Choroid plexus epithelial cell (primary cell): ENCODE measurements around the gene TRIM42.
A peak's percentile ranks its signal among the peaks of the same experiment; 100 is the strongest.

Source experiments
- DNase-seq: peaks from one replicate; pipeline ENCODE4 v3.0.0-alpha.2; 2010; ENCODE audit warnings: low read depth
- H3K4me3 ChIP-seq: 2 replicates; pipeline ENCODE4 v1.5.1; 2011; ENCODE audit warnings: low read depth, mild to moderate bottlenecking, control low read depth, low read length, moderate library complexity
- CTCF ChIP-seq: conservative IDR thresholded peaks from 2 replicates; pipeline ENCODE4 v1.5.1; 2011; ENCODE audit warnings: low read depth, mild to moderate bottlenecking, control low read depth, inconsistent platforms, low read length, moderate library complexity

TRIM42 gene

DNA sequence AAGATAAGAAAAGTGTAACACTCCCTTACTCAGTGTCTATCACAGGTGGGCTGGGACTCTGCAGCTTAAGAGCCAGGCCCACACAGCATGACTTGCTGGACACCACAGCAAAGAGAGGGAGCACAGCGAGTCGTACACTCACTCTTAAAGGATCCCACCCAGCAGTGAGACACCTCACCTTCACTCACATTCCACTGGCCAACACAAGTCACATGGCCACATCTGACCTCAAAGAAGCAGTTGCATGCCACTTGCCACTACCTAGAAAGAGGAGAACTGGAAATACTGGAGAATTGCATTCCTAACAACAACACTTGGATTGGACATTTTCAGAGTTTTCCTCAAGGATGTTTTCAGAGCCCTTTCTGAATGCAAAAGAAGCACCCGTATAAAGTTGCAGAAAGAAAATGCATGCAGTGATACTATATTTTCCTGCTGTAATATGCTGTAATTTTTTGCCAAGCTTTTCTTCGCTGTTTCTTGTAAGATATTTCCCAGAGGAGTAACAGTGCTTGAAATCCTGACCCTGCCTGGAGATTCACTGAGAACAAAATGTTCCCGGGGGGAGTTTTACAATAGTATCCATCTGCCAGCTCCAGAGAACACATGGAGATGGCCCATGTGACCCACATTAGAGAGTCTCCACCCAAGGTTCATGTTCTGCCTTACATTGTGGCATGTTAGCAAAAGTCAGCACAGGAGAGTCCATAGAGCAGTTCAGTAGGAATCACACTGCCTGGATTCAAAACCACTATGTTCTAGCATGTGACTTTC is 42.2 kb downstream of the TRIM42 start:
- TF ChIP-seq CTCF = no peak
- no peak overlapping the region for H3K4me3 ChIP-seq
- peak; percentile 27 for DNase-seq

- TF ChIP-seq CTCF = no peak
- DNase-seq = no peak
- H3K4me3 ChIP-seq = no peak overlapping the region
These were observed 45.7 kb downstream of the TRIM42 start for GRCh38 chr3:140723576-140723975.

DNA sequence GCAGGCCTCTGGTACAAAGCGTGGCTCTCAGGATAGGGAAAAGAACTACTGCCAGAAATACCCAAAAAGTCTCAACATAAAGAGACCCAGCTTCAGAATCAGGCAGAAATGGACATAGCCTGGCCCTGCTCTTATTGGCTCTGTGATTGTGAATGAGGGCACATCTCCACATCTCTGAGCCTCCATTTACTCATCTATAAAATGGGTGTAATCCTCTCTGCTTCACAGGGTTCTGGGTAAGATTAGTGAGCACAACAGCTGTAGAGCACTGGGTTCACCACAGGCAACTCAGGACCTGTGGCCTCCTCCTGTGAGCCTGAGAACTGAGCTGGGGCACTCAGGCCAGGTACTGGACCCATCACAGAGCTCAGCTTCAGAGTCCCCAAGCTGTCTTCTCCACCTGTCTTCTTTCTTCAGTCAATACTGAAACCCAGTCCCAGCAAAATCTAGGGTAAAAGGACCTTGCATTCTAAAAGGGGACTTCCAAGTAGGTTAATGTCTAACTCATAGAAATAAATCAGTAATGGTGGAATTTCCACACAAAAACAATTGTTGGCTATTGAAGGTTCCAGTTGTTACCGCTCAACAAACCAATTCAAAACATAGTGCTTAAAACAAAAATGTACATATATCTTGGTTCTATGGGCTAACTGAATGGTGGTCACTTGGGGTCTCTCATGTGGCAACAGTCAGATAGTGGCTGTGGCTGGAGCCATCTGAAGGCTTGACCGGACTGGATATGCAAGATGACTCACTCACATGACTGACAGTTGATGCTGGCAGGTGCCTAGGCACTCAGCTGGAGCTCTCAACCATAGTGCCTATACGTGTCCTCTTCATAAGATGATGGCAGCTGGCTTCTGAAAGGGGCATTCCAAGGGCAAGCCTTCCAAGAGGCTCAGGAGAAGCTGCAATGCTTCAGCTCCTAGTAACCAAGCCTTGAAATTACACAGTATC is 47.3 kb downstream of the TRIM42 start:
- H3K4me3 ChIP-seq = no peak overlapping the region
- DNase-seq = no peak
- TF ChIP-seq CTCF = no peak

DNA sequence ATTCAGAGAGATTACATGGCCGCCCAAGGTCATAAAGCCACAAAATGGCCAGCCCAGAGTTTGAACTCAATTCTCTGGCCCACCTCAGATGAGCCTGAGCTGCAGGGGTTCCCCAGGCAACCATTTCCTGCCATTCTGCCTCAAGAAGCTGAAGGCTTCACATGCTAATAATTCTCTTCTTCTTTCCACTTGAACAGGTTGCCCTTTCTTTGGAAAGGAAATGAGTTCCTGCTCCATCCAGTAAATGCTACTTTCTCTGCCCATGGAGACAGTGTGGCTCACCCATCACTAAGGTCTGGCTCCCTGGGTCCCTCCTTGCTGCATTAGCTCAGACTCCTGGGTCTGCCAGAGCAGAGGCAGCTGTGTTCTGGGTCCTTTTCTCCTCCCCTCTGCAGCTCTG is 48.2 kb downstream of the TRIM42 start:
- no peak for TF ChIP-seq CTCF
- no peak for DNase-seq
- H3K4me3 ChIP-seq = no peak overlapping the region

GRCh38 chr3:140727886-140728285 is 50.0 kb downstream of the TRIM42 start:
- DNase-seq = peak; percentile 3
- TF ChIP-seq CTCF = no peak
- no peak overlapping the region for H3K4me3 ChIP-seq

DNA sequence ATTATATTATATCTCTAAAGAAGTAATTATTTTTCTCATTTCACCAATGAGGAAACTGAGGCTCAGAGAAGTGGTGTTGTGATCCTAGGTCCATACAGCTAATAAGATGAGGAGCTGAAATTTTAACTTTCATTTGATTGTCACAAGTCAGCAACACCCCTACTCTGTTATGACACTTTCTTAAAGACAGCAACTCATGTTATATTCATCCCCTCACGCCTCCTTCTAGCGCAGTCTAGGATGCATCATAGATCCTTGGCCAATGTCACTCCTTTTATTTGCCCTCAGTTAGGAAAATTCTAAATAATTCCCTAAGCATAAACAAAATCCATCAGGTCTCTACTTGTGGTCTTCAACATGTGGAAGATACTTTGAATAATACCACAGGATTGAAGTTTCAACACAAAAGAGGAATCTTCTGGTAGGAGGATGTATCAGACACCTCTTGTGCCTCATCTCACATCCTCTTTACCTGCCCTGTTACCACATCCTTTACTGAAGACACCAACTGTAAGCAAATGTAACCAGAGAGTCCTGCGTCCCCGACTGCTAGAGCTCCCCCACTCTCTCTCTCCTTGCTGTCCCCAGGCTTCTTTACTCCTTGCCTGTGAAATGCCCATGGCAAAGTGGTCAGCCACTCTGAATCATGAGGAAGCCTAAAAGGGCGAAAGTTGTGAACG is 53.7 kb downstream of the TRIM42 start:
- DNase-seq = no peak
- no peak overlapping the region for H3K4me3 ChIP-seq
- no peak for TF ChIP-seq CTCF
